Measurements from ENCODE around the gene RBM8A.
"Not testable (repeated sequence)": the region's sequence is repeated elsewhere in the genome, so short reads cannot be mapped to it uniquely, and the experiment has no call there.

Gene RBM8A

GRCh38 chr1:145932522-145933009 is 5.3 kb upstream of the RBM8A start:
- H3K36me3 ChIP-seq (ENCODE audit: control insufficient read depth, insufficient read depth, low read length); H3K4me2 ChIP-seq (ENCODE audit: low read length); H3K18ac ChIP-seq (ENCODE audit: low read length); H3K79me2 ChIP-seq (ENCODE audit: control insufficient read depth, insufficient read depth, low read length); H2BK5ac ChIP-seq (ENCODE audit: low read length); H2BK15ac ChIP-seq (replicated peaks; ENCODE audit: low read depth); H3K23ac ChIP-seq (ENCODE audit: low read length); H4K8ac ChIP-seq (ENCODE audit: low read depth, low read length); H2AK5ac ChIP-seq (ENCODE audit: low read length); H3K4ac ChIP-seq (ENCODE audit: low read depth, low read length); H3K27ac ChIP-seq (ENCODE audit: low read depth, low read length); H3K27me3 ChIP-seq (ENCODE audit: insufficient read depth, low read length, poor library complexity); H3K56ac ChIP-seq (ENCODE audit: low read length); H3K4me1 ChIP-seq (ENCODE audit: control insufficient read depth, low read depth, low read length); H3K9ac ChIP-seq (ENCODE audit: low read length); H3K79me1 ChIP-seq (ENCODE audit: low read length); H4K5ac ChIP-seq (ENCODE audit: low read length); H2BK120ac ChIP-seq (ENCODE audit: low read depth, low read length); H3K4me3 ChIP-seq (ENCODE audit: low read length): not testable (repeated sequence)
- WGBS (ENCODE audit: extremely low coverage, insufficient coverage, low lambda C conversion rate) = no CpG with 5 or more reads among the region's 9 CpGs
- peak; percentile 99 for DNase-seq

DNA sequence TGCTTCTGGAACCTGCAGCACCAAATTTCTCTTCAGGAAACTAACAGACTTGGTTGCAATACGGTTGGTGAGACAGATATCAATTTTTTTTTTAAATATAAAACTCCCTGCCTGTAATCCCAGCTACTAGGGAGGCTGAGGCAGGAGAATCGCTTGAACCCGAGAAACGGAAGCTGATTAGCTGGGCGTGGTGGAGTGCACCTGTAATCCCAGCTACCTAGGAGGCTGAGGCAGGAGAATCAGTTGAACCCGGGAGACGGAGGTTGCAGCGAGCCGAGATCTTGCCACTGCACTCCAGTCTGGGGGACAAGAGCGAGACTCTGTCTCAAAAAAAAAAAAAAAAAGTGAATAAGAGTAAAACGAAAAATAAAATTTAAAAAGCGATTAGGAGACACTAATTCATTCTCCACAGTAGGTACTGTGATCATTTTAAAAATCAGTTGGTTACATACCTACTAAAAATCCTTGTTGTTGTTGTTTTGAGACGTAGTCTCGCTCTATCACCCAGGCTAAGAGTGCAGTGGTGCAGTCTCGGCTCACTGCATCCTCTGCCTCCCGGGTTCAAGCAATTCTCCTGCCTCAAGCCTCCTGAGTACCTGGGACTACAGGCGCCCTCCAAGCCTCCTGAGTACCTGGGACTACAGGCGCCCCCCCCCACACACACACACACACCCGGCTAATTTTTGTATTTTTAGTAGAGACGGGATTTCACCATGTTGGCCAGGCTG is 796 bp upstream of the RBM8A start:
- H3K79me1 ChIP-seq (ENCODE audit: low read length) = peaks cover 9% of the 10 kb centered on the region
- H3K56ac ChIP-seq (ENCODE audit: low read length) = peak overlapping the region; percentile 86
- H3K27ac ChIP-seq (ENCODE audit: low read depth, low read length) = peak overlapping the region; percentile 70
- H3K4me2 ChIP-seq (ENCODE audit: low read length) = peak overlapping the region; percentile 10
- DNase-seq = no peak
- no peak overlapping the region for H4K8ac ChIP-seq (ENCODE audit: low read depth, low read length)
- peaks cover 2% of the 10 kb centered on the region for H3K4me1 ChIP-seq (ENCODE audit: control insufficient read depth, low read depth, low read length)
- peak overlapping the region; percentile 45 for H3K4me3 ChIP-seq (ENCODE audit: low read length)
- H2BK5ac ChIP-seq (ENCODE audit: low read length) = no peak overlapping the region
- peaks cover 12% of the 10 kb centered on the region for H3K79me2 ChIP-seq (ENCODE audit: control insufficient read depth, insufficient read depth, low read length)
- H2BK120ac ChIP-seq (ENCODE audit: low read depth, low read length) = peak overlapping the region; percentile 29
- peak overlapping the region; percentile 92 for H3K18ac ChIP-seq (ENCODE audit: low read length)
- peak overlapping the region; percentile 8 for H4K5ac ChIP-seq (ENCODE audit: low read length)
- no peak overlapping the region for H2AK5ac ChIP-seq (ENCODE audit: low read length)
- no peaks in the 10 kb centered on the region for H3K36me3 ChIP-seq (ENCODE audit: control insufficient read depth, insufficient read depth, low read length)
- no peak overlapping the region for H3K23ac ChIP-seq (ENCODE audit: low read length)
- H2BK15ac ChIP-seq (replicated peaks; ENCODE audit: low read depth) = peak overlapping the region; percentile 37
- peak overlapping the region; percentile 80 for H3K9ac ChIP-seq (ENCODE audit: low read length)
- H3K4ac ChIP-seq (ENCODE audit: low read depth, low read length) = peak overlapping the region; percentile 99
- WGBS (ENCODE audit: extremely low coverage, insufficient coverage, low lambda C conversion rate) = no CpG with 5 or more reads among the region's 20 CpGs
- H3K27me3 ChIP-seq (ENCODE audit: insufficient read depth, low read length, poor library complexity) = no peaks in the 10 kb centered on the region

GRCh38 chr1:145926686-145927062 is 610 bp downstream of the RBM8A start:
- no peak overlapping the region for H2BK15ac ChIP-seq (replicated peaks; ENCODE audit: low read depth)
- H3K27me3 ChIP-seq (ENCODE audit: insufficient read depth, low read length, poor library complexity) = no peaks in the 10 kb centered on the region
- H2AK5ac ChIP-seq (ENCODE audit: low read length) = peak overlapping the region; percentile 22
- peak overlapping the region; percentile 96 for H3K9ac ChIP-seq (ENCODE audit: low read length)
- H3K79me2 ChIP-seq (ENCODE audit: control insufficient read depth, insufficient read depth, low read length) = peaks cover 12% of the 10 kb centered on the region
- peaks cover 2% of the 10 kb centered on the region for H3K4me1 ChIP-seq (ENCODE audit: control insufficient read depth, low read depth, low read length)
- whole genome bisulfite sequencing (ENCODE audit: extremely low coverage, insufficient coverage, low lambda C conversion rate) = no CpG with 5 or more reads among the region's 19 CpGs
- no peak overlapping the region for H4K5ac ChIP-seq (ENCODE audit: low read length)
- no peak for DNase-seq
- H3K27ac ChIP-seq (ENCODE audit: low read depth, low read length) = peak overlapping the region; percentile 74
- H2BK120ac ChIP-seq (ENCODE audit: low read depth, low read length) = no peak overlapping the region
- H4K8ac ChIP-seq (ENCODE audit: low read depth, low read length) = no peak overlapping the region
- H3K79me1 ChIP-seq (ENCODE audit: low read length) = peaks cover 9% of the 10 kb centered on the region
- H3K23ac ChIP-seq (ENCODE audit: low read length) = peak overlapping the region; percentile 68
- peak overlapping the region; percentile 78 for H3K18ac ChIP-seq (ENCODE audit: low read length)
- H3K4ac ChIP-seq (ENCODE audit: low read depth, low read length) = peak overlapping the region; percentile 78
- H2BK5ac ChIP-seq (ENCODE audit: low read length) = peak overlapping the region; percentile 62
- H3K4me3 ChIP-seq (ENCODE audit: low read length) = peak overlapping the region; percentile 97
- no peaks in the 10 kb centered on the region for H3K36me3 ChIP-seq (ENCODE audit: control insufficient read depth, insufficient read depth, low read length)
- H3K56ac ChIP-seq (ENCODE audit: low read length) = peak overlapping the region; percentile 94
- H3K4me2 ChIP-seq (ENCODE audit: low read length) = peak overlapping the region; percentile 38

GRCh38 chr1:145922266-145922665 is 5.0 kb downstream of the RBM8A start:
- H4K5ac ChIP-seq (ENCODE audit: low read length) = no peak overlapping the region
- no peak overlapping the region for H3K56ac ChIP-seq (ENCODE audit: low read length)
- no CpG with 5 or more reads among the region's 2 CpGs for WGBS (ENCODE audit: extremely low coverage, insufficient coverage, low lambda C conversion rate)
- H3K23ac ChIP-seq (ENCODE audit: low read length) = no peak overlapping the region
- H3K36me3 ChIP-seq (ENCODE audit: control insufficient read depth, insufficient read depth, low read length) = no peaks in the 10 kb centered on the region
- H3K4ac ChIP-seq (ENCODE audit: low read depth, low read length) = no peak overlapping the region
- H3K27me3 ChIP-seq (ENCODE audit: insufficient read depth, low read length, poor library complexity) = no peaks in the 10 kb centered on the region
- H3K18ac ChIP-seq (ENCODE audit: low read length) = no peak overlapping the region
- H3K4me1 ChIP-seq (ENCODE audit: control insufficient read depth, low read depth, low read length) = peaks cover 2% of the 10 kb centered on the region
- no peak for DNase-seq
- no peak overlapping the region for H3K9ac ChIP-seq (ENCODE audit: low read length)
- no peak overlapping the region for H3K4me2 ChIP-seq (ENCODE audit: low read length)
- no peak overlapping the region for H2AK5ac ChIP-seq (ENCODE audit: low read length)
- H3K79me1 ChIP-seq (ENCODE audit: low read length) = peaks cover 9% of the 10 kb centered on the region
- H2BK120ac ChIP-seq (ENCODE audit: low read depth, low read length) = no peak overlapping the region
- no peak overlapping the region for H3K27ac ChIP-seq (ENCODE audit: low read depth, low read length)
- no peak overlapping the region for H4K8ac ChIP-seq (ENCODE audit: low read depth, low read length)
- no peak overlapping the region for H2BK5ac ChIP-seq (ENCODE audit: low read length)
- no peak overlapping the region for H3K4me3 ChIP-seq (ENCODE audit: low read length)
- peaks cover 12% of the 10 kb centered on the region for H3K79me2 ChIP-seq (ENCODE audit: control insufficient read depth, insufficient read depth, low read length)
- no peak overlapping the region for H2BK15ac ChIP-seq (replicated peaks; ENCODE audit: low read depth)

DNA sequence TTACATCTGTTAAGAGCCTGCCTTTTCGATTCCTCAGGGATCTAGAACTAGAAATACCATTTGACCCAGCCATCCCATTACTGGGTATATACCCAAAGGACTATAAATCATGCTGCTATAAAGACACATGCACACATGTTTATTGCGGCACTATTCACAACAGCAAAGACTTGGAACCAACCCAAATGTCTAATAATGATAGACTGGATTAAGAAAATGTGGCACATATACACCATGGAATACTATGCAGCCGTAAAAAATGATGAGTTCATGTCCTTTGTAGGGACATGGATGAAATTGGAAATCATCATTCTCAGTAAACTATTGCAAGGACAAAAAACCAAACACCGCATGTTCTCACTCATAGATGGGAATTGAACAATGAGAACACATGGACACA is 7.0 kb downstream of the RBM8A start:
- H3K4ac ChIP-seq (ENCODE audit: low read depth, low read length); H3K27me3 ChIP-seq (ENCODE audit: insufficient read depth, low read length, poor library complexity); H2BK5ac ChIP-seq (ENCODE audit: low read length); H3K4me2 ChIP-seq (ENCODE audit: low read length); H2AK5ac ChIP-seq (ENCODE audit: low read length); H3K79me1 ChIP-seq (ENCODE audit: low read length); H3K56ac ChIP-seq (ENCODE audit: low read length); H3K79me2 ChIP-seq (ENCODE audit: control insufficient read depth, insufficient read depth, low read length); H2BK120ac ChIP-seq (ENCODE audit: low read depth, low read length); H3K4me3 ChIP-seq (ENCODE audit: low read length); H3K36me3 ChIP-seq (ENCODE audit: control insufficient read depth, insufficient read depth, low read length); H3K27ac ChIP-seq (ENCODE audit: low read depth, low read length); H4K5ac ChIP-seq (ENCODE audit: low read length); H3K23ac ChIP-seq (ENCODE audit: low read length); DNase-seq; H3K4me1 ChIP-seq (ENCODE audit: control insufficient read depth, low read depth, low read length); H4K8ac ChIP-seq (ENCODE audit: low read depth, low read length); H3K9ac ChIP-seq (ENCODE audit: low read length); H2BK15ac ChIP-seq (replicated peaks; ENCODE audit: low read depth); H3K18ac ChIP-seq (ENCODE audit: low read length): not testable (repeated sequence)
- WGBS (ENCODE audit: extremely low coverage, insufficient coverage, low lambda C conversion rate) = no CpG with 5 or more reads among the region's 4 CpGs
